ENCODE data around the gene CREB3L2.
A peak's percentile ranks its signal among the peaks of the same experiment; 100 is the strongest.
"Not testable (repeated sequence)": the region's sequence is repeated elsewhere in the genome, so short reads cannot be mapped to it uniquely, and the experiment has no call there.

The CREB3L2 gene

GRCh38 chr7:137970253-137970975, 31.5 kb downstream of the CREB3L2 start:
- no peak for DNase-seq (ENCODE audit: extremely low read depth in 1 of 2, low read depth in 1 of 2)

DNA sequence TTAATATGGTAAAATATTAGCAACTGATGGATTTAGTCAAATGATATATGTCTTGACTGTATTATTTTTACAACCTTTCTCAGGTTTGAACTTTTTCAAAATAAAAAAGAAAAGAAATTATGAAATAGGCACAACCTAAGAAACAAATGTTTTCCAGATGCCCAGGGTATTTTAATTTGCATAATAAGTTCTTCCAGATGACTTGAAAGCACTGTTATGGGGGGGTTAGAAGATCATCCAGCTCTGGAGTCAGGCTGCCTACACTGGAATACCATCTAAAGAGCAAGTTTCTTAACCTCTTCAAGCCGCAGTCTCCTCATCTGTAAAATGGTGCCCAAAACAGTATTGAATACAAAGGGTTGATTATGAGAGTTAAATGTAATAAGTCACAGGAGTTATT, 32.1 kb downstream of the CREB3L2 start:
- no peak for DNase-seq (ENCODE audit: extremely low read depth in 1 of 2, low read depth in 1 of 2)

DNA sequence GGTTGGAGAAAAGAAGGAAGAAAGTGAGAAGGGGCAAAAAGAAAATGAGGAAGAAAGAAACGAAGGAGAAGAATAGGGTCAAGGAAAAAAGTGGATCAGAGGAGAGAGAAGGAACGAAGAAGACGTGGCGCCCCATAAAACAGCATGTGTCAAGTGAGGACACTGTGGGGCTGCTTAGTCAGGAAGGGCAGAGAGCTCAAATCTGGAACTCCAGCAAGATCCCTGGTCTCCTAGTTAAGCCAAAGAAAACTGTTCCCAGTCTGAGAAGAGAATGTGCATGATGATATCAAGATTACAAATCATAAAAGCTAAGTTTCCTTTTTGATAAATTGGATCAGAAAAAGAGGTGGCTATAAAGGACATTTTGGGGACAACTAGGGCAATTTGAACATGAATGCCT, 33.0 kb downstream of the CREB3L2 start:
- DNase-seq (ENCODE audit: extremely low read depth in 1 of 2, low read depth in 1 of 2) = no peak

DNA sequence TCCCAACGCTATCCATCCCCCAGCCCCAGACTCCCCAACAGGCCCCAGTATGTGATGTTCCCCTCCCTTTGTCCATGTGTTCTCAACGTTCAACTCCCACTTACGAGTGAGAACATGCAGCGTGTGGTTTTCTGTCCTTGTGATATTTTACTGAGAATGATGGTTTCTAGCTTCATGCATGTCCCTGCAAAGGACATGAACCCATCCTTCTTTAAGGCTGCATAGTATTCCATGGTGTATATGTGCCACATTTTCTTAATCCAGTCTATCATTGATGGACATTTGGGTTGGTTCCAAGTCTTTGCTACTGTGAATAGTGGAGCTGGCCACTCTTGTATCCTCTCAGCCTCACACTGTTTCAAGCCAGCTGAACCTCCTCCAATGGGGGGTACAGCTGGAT, 33.5 kb downstream of the CREB3L2 start:
- not testable (repeated sequence) for DNase-seq (ENCODE audit: extremely low read depth in 1 of 2, low read depth in 1 of 2)

DNA sequence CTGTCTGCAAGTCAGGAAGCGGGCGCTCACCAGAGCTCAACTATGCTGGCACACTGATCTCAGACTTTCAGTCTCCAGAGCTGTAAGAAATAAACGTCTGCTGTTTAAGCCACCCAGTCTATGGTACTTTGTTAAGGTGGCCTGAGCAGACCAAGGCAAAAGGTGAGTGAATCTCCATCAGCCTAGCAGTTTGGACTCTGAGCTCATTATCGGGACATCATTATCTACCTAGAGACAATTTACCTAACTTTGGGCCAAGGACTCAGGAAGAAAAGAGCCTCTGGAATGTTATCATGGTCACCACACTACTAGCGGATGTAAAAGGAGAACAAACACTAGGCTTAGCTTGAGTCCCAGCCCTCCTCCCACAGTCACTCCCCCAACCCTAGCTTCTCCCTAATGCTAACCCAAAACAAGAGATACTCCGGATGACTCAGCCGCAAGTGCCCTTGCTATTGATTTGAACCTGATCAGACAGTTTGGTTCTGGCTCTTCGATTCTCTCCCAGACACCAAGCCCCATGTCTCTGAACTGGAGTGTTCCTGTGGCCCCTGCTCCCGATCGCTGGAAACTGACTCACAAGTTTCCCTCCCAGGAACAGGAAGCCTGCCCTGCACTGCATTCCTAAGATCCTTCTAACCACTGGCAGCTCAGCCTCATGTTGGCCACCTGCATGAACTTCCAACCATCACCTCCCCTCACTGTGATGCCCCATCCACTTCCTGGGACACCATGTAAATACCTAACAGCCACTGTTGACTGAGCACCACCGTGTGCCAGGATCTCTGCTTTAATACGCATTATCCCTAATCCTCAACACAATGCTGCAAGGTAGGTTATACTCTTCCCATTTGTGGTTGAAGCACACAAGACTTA, 34.5 kb downstream of the CREB3L2 start:
- DNase-seq (ENCODE audit: extremely low read depth in 1 of 2, low read depth in 1 of 2) = no peak

DNA sequence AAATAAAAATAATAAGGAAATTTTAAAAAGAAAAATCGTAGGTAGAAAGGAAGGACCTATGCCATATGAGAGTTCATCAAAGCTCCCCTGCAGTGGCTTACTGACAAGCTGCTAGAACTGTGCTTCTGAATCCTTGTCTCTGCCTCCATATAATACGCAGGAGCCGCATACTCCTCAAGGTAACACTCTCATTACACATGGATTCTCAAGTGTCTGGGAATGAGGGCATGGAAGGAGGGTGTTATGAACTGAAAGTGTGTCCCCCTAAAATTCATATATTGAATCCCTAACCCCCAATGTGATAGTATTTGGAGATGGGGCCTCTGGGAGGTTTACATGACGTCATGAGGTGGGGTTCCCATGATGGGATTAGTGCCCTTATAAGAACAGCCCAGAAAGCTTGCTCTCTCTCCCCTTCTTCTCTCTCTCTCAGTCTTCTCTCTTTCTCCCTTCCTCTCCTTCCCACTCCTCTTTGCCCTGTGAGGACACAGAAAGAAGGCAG, 35.2 kb downstream of the CREB3L2 start:
- no peak for DNase-seq (ENCODE audit: extremely low read depth in 1 of 2, low read depth in 1 of 2)

DNA sequence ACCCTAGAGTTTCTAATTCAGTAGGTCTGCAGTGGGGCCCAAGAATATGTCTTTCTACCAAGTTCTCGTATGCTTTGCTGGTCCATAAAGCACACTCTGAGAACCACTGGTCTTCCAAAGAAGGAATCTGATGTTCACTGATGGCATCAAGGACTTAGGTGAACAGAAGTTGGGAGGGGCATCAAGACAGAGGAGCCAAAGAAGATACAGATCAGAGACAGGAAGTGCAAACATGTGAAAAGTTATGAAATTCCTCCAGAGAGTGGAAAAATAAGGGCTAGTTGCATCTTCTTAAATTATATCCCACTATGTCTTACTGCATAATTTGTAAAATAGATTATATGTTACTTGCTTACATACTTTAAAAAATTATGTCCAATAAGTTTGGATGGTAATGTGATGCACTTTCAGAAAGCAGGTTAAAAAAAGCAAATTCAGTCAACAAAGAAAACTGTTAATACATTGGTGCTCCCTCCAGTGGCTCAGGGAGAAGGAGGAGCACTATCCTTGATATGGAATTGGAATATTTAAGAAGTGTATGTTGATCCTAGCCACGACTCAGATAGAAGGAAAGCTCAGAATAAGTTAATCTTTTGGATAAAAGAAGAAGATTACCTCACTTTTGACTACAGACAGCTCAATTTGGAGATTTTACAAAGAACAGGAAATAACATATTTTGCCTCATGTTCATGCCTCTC, 35.8 kb downstream of the CREB3L2 start:
- DNase-seq (ENCODE audit: extremely low read depth in 1 of 2, low read depth in 1 of 2) = no peak

- DNase-seq (ENCODE audit: extremely low read depth in 1 of 2, low read depth in 1 of 2) = no peak
These were observed 36.9 kb downstream of the CREB3L2 start for GRCh38 chr7:137964824-137965545.

DNA sequence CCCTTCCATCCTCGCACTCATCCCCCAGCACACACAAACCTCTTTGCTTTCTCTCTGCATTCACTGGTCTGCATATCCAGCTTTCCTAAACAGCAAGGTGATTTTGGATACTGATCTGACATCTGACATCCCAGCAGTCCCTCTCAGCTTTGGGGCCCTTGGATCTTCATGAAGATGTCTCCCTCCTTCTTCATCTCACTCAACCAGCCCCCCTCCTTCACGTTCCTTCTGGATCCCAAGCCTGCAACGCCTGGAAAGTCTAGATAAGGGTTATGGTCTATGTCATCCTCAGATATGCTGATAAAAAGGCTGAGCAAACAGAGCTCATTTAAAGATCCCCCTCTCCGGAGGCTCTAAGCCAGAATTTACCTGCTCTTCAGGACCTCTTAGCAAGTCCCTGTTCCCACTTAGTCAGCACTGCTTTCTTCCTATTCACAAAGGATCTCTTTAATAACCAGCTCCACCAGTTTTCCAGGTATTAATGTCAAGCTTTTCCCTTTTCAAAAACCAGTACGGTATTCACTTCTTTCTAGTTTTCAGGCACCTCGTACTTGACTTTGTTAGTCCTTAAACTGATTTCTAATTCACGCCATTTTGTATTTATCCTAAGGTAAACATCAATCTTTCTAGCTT, 38.9 kb downstream of the CREB3L2 start:
- DNase-seq (ENCODE audit: extremely low read depth in 1 of 2, low read depth in 1 of 2) = no peak

- no peak for DNase-seq (ENCODE audit: extremely low read depth in 1 of 2, low read depth in 1 of 2)
These were observed 39.4 kb downstream of the CREB3L2 start for GRCh38 chr7:137962491-137962874.

DNA sequence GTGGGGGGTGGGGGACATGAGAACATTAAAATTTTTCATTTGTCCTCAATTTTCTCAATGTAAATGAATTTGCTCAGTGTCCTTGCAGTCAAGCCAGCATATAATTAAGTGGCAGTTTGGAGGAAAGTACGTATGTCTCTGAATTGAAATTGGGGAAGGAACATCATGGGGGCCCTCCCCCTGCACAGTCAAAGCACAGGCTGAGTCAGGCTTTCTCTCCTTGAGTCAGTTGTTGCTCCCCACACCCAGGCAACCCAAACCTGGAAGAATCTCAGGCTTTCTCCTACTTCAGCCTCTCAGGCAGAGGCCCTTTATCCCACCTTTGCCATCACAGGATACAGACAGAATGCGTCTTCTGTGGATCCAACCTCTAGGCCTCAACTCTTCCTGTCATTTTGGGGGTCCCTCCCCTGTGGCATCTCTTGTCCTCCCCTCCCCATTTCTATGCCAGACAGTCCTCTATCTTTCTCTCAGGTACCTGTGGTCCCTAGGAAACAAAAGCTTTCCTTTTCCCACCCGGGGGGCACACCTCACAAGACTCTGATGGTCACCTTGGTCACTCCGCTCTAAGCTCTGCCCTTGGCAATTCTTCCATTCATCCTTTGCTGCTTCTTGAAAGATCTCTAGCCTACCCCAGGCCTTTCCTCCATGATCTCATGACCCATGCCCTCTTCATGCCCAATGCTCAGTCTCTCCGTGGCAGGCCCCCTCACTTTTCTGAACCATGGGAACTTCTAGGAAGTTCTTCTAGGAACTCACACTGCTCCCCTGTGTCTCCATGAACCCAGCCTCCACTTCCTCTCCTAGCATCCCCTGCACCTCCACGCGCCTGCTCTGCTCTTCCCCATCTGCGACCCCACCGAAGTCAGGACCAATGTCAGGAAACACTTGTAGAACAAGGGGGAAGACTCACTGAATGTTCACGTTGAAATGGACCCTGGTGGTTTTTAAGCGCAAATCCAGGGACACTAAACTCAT, 40.4 kb downstream of the CREB3L2 start:
- peak in 1 of 2 donors; percentile 32 for DNase-seq (ENCODE audit: extremely low read depth in 1 of 2, low read depth in 1 of 2)

DNA sequence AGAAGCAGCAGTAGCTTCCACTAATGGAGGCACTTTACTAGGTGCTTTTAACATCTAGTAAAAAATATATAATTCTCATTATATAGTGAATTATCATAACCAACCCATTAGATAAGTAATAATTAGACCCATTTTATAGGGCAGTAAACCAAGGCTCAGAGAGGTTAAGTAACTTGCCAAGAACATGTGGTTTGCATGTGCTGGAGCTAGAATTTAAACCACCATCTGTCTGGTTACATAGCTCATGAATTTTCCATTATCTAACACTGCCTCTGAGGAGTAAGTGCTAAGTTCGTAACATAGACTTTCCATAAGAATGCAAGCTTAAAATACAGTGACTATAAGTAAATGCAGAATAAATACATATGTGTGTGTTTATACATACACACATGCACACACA, 41.9 kb downstream of the CREB3L2 start:
- no peak for DNase-seq (ENCODE audit: extremely low read depth in 1 of 2, low read depth in 1 of 2)

GRCh38 chr7:137958470-137959431, 43.1 kb downstream of the CREB3L2 start:
- no peak for DNase-seq (ENCODE audit: extremely low read depth in 1 of 2, low read depth in 1 of 2)

DNA sequence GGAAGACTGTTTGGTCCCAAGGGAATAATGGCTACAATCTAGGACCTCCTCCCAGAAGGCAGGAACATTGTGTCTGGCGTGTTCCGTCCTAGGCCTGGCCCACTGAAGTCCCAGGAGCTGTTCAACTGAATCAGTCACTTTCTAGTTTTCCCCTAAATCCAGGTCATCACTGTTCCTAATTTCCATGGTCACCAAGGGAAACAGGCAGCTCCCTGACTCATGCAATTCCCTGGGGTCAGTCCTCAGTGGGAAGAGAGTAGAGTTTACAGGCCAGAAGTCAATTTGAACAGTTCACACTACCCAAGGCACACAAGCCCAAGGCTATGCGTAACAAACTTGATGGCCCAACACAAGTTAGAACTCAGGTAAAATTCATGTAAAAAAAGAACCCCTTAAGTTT, 44.0 kb downstream of the CREB3L2 start:
- no peak for DNase-seq (ENCODE audit: extremely low read depth in 1 of 2, low read depth in 1 of 2)

- DNase-seq (ENCODE audit: extremely low read depth in 1 of 2, low read depth in 1 of 2) = no peak
These were observed 45.3 kb downstream of the CREB3L2 start for GRCh38 chr7:137956591-137956990.

DNA sequence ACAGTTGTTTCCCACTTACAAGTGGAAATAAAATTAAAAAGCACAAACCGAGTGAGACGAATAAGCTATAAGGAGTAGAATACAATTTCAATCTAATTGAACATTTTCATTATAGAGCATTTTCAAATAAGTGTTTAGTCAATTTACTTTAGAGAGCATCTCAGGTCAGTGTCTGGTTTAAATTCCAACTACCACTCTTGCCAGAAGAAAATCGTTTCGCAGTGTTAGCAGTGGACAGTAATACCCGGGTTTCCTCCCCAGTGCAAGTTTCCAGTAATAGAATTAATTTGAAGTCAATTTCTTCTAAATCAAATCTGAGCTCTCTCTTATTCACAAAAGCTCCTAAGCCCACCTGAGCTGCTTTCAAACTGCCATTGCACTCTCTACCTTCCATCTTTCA, 45.7 kb downstream of the CREB3L2 start:
- no peak for DNase-seq (ENCODE audit: extremely low read depth in 1 of 2, low read depth in 1 of 2)

GRCh38 chr7:137954614-137955013, 47.3 kb downstream of the CREB3L2 start:
- DNase-seq (ENCODE audit: extremely low read depth in 1 of 2, low read depth in 1 of 2) = no peak
